Fibroblast of villous mesenchyme (primary cell): Measurements from ENCODE around the gene BAZ1B. TPM values are rescaled to one million over a fixed set of nuclear protein-coding genes. Genes with fewer than 3 reads are reported as not detected.
"Not testable (repeated sequence)": the region's sequence is repeated elsewhere in the genome, so short reads cannot be mapped to it uniquely, and the experiment has no call there.

Experiments used
- DNase-seq: peaks from one replicate; pipeline ENCODE4 v3.0.0-alpha.2; 2010; ENCODE audit warnings: low read depth
- H3K4me3 ChIP-seq: 2 replicates; pipeline ENCODE4 v1.5.1; 2011; ENCODE audit warnings: low read depth, mild to moderate bottlenecking, low read length
- total RNA-seq: library from RNA; depleted of rRNA; stranded (reverse); fragments of >200 nt; gene quantifications from 2 replicates; pipeline ENCODE4 v1.2.3, GENCODE V29; 2012
- TF ChIP-seq, protein P1 (sequence below): IDR thresholded peaks from 2 replicates; pipeline ENCODE4 v1.5.1; 2012; ENCODE audit warnings: low read depth, mild to moderate bottlenecking, low read length; ENCODE audit not compliant: insufficient read depth

The BAZ1B gene
- total RNA-seq, 1 donor = 64.3 TPM

- peak; percentile 5 for DNase-seq
- H3K4me3 ChIP-seq = no peak overlapping the region
- TF ChIP-seq, protein P1, sequence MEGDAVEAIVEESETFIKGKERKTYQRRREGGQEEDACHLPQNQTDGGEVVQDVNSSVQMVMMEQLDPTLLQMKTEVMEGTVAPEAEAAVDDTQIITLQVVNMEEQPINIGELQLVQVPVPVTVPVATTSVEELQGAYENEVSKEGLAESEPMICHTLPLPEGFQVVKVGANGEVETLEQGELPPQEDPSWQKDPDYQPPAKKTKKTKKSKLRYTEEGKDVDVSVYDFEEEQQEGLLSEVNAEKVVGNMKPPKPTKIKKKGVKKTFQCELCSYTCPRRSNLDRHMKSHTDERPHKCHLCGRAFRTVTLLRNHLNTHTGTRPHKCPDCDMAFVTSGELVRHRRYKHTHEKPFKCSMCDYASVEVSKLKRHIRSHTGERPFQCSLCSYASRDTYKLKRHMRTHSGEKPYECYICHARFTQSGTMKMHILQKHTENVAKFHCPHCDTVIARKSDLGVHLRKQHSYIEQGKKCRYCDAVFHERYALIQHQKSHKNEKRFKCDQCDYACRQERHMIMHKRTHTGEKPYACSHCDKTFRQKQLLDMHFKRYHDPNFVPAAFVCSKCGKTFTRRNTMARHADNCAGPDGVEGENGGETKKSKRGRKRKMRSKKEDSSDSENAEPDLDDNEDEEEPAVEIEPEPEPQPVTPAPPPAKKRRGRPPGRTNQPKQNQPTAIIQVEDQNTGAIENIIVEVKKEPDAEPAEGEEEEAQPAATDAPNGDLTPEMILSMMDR = no peak
Observed at GRCh38 chr7:73512018-73512780, 9.9 kb downstream of the BAZ1B start.

DNA sequence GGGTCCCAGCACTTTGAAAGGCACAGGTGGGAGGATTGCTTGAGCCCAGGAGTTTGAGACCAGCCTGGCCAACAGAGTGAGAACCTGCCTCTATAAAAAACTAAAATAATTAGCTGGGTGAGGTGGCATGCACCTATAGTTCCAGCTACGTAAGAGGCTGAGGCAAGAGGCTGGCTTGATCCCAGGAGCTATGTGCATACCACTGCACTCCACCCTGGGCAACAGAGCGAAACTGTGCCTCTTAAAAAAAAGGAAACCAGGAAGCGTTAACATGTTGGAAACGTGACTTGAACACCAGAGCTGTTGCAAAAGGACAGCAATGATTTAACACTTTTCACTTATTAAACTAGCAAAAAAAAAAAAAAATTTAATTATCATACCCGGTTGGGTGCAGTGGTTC lies 12.6 kb downstream of the BAZ1B start:
- TF ChIP-seq, protein P1 = no peak
- no peak overlapping the region for H3K4me3 ChIP-seq
- DNase-seq = no peak

DNA sequence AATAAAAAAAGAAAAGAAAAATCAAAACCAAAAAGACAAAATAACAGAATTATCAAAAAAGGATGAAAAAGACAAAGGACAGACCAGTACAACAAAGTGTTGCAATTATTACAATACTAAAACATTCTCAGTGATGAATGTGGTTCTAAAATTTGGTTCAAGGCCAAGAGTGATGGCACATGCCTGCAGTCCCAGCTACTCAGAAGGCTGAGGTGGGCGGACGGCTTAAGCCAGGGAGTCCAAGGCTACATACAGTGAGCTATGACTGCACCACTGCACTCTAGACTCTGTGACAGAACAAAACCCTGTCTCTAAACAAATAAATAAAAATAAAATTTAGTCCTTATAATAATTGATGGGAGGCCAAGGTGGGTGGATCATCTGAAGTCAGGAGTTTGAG lies 14.5 kb downstream of the BAZ1B start:
- no peak overlapping the region for H3K4me3 ChIP-seq
- TF ChIP-seq, protein P1 = no peak
- no peak for DNase-seq

DNA sequence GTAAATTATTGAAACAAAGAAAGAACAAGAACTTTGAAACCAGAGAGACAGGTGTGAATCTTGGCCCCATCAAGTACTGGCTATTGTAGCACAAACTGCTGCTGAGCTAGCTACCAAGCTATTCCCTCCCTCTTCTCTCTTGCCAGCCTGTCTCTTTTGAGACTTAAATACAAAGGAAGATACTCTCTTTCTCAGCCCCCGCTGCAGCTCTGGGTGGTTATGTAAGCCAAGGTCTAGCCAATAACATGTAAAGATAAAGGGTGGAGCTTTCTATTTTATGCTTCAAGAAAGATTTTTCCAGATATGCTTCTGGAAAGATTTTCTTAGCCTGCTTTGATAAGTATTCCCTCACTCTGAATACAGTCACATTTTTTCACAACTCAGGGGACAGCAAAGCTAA lies 17.2 kb downstream of the BAZ1B start:
- DNase-seq = no peak
- no peak overlapping the region for H3K4me3 ChIP-seq
- TF ChIP-seq, protein P1 = no peak

DNA sequence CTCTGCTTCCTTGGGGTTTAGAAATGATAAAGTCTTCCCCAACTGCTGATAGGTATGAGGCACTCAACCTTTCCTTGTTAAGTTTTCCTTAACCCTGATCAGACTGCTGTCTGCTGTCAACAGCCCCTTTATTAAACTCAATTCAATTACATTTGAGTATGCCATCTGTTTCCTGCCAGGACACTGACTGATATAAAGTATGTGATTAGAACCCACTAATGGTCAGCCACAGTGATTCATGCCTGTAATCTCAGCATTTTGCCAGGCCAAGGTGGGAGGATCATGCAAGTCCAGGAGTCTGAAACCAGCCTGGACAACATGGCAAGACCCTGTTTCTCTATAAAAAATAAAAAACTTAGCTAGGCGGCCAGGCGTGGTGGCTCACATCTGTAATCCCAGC lies 18.1 kb downstream of the BAZ1B start:
- no peak for DNase-seq
- no peak overlapping the region for H3K4me3 ChIP-seq
- TF ChIP-seq, protein P1 = no peak

DNA sequence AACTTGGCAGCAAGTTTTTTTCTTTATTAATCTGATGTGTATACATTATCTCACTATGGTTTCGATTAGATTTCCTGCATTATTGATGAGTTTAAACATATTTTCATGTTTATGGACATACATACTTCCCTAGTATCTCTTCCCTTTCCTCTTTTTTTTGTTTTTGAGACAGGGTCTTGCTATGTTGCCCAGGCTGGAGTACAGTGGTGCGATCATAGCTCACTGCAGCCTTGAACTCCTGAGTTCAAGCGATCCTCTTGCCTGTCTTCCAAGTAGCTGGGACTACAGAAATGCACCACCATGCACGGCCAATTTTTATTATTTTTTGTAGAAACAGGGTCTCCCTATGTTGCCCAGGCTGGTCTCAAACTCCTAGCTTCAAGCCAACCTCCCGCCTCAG lies 18.9 kb downstream of the BAZ1B start:
- DNase-seq = no peak
- TF ChIP-seq, protein P1 = no peak
- no peak overlapping the region for H3K4me3 ChIP-seq

DNA sequence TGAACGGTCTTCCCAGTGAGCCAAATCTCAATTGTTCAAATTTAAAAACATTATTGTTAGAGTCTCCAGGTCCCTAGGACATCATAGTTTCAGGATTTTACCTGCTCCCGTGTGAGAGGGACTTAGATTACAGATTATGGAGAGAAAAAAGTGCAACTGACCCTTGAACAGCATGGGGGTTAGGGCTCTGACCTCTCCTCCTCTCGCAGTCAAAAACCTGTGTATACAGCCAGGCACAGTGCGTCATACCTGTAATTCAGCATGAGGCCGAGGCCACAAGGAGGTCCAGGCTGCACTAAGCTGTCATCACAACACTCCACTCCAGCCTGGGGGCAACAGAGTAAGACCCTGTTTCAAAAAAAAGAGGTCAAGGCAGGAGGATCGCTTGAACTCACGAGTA lies 25.5 kb downstream of the BAZ1B start:
- TF ChIP-seq, protein P1 = no peak
- DNase-seq = no peak
- no peak overlapping the region for H3K4me3 ChIP-seq

GRCh38 chr7:73495507-73495906 lies 26.6 kb downstream of the BAZ1B start:
- DNase-seq, H3K4me3 ChIP-seq: not testable (repeated sequence)
